Spinal cord (tissue), 10 donors: Measurements from ENCODE around the gene LYPD1. TPM values are rescaled to one million over a fixed set of nuclear protein-coding genes. Genes with fewer than 3 reads are reported as not detected.

Experiments
- DNase-seq, 6 donors: peaks; one replicate each; pipeline versions ENCODE4 v3.0.0 to v3.0.0-alpha.2; 2013 to 2015; ENCODE audit warnings: low spot score in 6 of 6, low read depth in 4 of 6
- H3K27ac ChIP-seq: one replicate; pipeline ENCODE4 v1.5.1; 2013; ENCODE audit warnings: low read depth, low read length, control low read depth
- H3K27me3 ChIP-seq: one replicate; pipeline ENCODE4 v1.6.1; 2013; ENCODE audit warnings: low read length; ENCODE audit not compliant: control insufficient read depth, insufficient read depth
- H3K36me3 ChIP-seq: one replicate; pipeline ENCODE4 v1.6.1; 2013; ENCODE audit warnings: low read length; ENCODE audit not compliant: control insufficient read depth, insufficient read depth
- H3K4me1 ChIP-seq: one replicate; pipeline ENCODE4 v1.6.1; 2013; ENCODE audit warnings: low read length; ENCODE audit not compliant: control insufficient read depth, insufficient read depth
- H3K4me3 ChIP-seq: one replicate; pipeline ENCODE4 v1.5.1; 2013; ENCODE audit warnings: low read depth, low read length, control low read depth
- H3K9me3 ChIP-seq: one replicate; pipeline ENCODE4 v1.6.1; 2013; ENCODE audit warnings: low read length; ENCODE audit not compliant: control insufficient read depth, insufficient read depth
- WGBS: methylation state at CpG from one replicate; pipeline ENCODE4 v1.1.5; 2013; ENCODE audit warnings: missing lambda C conversion rate; ENCODE audit not compliant: insufficient coverage; 5-methylcytosine and 5-hydroxymethylcytosine counted together
- polyA plus RNA-seq, 2 donors: library from polyadenylated mRNA; unstranded; fragments of 120-200 nt; gene quantifications; one replicate each; pipeline ENCODE4 v1.2.1, GENCODE V29; 2013; ENCODE audit not compliant: insufficient read length in 2 of 2
- total RNA-seq, 2 donors: library from RNA; depleted of rRNA in 1 of 2; stranded (reverse); fragments of 120-200 nt in 1 of 2; fragments of >200 nt in 1 of 2; gene quantifications; one replicate each; pipeline versions ENCODE4 v1.2.3 to v1.2.4, GENCODE V29; 2013 to 2014
- donor health status: healthy.

The LYPD1 gene
- total and polyA plus RNA-seq, 4 donors, result 50.9 to 158 (median 93.6) TPM

DNA sequence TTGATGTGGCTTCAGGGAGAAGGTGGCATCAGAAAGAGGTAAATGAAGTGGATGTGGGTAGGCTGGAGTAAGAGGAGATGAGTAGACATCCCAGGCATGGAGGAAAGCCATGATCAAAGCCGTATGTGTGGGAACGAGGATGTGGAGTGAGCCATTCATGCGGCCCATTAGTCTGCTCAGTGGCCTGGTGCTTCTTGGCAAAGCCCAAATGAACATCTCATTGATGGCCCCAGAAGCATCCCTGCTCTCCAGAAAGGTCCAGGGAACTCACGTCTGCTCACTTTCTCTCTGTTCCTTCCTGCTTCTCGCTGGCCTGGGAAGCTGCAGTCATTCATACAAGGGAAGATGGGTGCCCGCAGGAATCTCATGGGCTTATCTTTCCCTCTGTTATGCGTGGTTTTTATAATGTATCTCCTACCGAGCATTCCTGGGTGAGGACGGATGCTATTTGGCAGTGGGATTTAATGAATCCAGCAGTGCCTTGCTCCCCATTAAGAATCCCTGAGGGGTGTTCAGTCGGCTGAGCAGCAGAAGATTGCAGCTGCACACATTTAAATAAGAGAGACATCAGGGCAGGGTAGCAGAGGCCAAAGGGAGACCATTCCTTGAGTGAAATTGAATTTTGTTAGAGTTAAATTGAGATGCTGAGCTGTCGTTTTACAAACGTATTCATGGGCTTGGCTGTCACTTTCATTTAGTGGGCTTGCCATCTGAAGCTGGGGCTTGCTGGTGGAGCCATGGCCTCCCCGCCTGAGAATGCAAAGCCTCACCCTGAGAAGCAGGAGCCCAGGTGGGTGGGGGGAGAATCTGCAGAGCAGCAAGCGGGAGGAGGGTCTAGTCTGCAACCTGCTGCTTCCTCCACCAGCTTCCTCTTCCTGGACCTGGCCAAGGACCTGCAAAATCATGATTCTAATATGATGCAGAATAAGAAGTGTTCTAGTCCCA lies 64.5 kb downstream of the LYPD1 start:
- no peak overlapping the region for H3K27ac ChIP-seq
- 64% methylated on average over 10 of the region's 14 CpGs for WGBS
- no peaks in the 10 kb centered on the region for H3K36me3 ChIP-seq
- peaks cover 11% of the 10 kb centered on the region for H3K4me1 ChIP-seq
- H3K27me3 ChIP-seq, result no peaks in the 10 kb centered on the region
- no peaks in the 10 kb centered on the region for H3K9me3 ChIP-seq
- no peak overlapping the region for H3K4me3 ChIP-seq
- peak in 1 of 6 donors; percentile 80 for DNase-seq

GRCh38 chr2:132604561-132604960 lies 65.4 kb downstream of the LYPD1 start:
- H3K27me3 ChIP-seq, result no peaks in the 10 kb centered on the region
- no peak for DNase-seq
- no peaks in the 10 kb centered on the region for H3K9me3 ChIP-seq
- peaks cover 8% of the 10 kb centered on the region for H3K4me1 ChIP-seq
- no peak overlapping the region for H3K4me3 ChIP-seq
- H3K36me3 ChIP-seq, result no peaks in the 10 kb centered on the region
- no CpG with 5 or more reads among the region's 1 CpG for WGBS
- H3K27ac ChIP-seq, result no peak overlapping the region

- Histone ChIP-seq H3K27ac (no peak overlapping the region), H3K4me1 (peaks cover 9% of the 10 kb centered on the region), H3K9me3 (no peaks in the 10 kb centered on the region), H3K27me3 (no peaks in the 10 kb centered on the region), H3K36me3 (no peaks in the 10 kb centered on the region), H3K4me3 (no peak overlapping the region)
- DNase-seq, result no peak
- 96% methylated on average over 3 of the region's 4 CpGs for WGBS
Measured at GRCh38 chr2:132599556-132599955, 70.4 kb downstream of the LYPD1 start.

DNA sequence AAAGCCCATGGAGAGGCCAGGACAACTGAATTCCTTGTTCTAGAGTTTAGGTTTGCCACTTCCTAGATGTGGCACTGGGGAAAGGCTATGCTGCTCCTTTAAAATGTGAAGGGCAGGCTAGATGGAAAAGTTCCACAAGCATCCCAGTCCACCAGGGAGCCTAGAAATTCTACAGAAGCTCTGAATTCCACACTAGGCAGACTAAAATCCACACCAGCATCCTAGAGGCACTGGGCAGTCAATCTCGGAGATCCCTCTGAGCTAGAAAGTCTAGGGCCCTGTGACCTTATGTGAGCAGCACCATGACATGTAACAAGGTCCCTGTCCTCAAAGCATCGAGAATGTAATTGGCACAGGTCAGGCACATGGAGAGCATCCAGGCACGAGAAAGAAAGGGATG lies 71.5 kb downstream of the LYPD1 start:
- Histone ChIP-seq H3K27me3 (no peaks in the 10 kb centered on the region), H3K27ac (no peak overlapping the region), H3K4me1 (peaks cover 9% of the 10 kb centered on the region), H3K9me3 (no peaks in the 10 kb centered on the region), H3K36me3 (no peaks in the 10 kb centered on the region), H3K4me3 (no peak overlapping the region)
- WGBS, result 100% methylated on average over 1 of the region's 3 CpGs
- DNase-seq, result no peak

DNA sequence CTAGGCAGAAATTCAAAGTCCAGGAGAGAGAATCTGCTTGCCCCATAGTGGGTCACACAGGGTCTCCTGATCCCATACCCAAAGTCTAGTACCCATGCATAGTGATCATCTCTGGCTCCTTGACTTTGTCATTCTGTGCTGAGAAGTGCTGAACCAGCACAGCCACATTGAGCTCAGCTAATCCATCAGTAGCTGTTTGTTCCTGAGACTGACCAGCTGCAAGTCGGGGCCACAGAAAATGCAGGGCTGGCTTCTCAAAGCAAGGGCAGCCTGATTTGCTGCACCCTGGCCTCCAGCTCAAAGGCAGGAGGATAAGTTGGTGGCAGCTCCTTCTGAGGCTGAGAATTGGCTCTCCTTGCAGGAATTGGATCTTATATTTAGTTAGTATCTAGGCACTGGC lies 72.2 kb downstream of the LYPD1 start:
- Histone ChIP-seq H3K4me1 (peaks cover 9% of the 10 kb centered on the region), H3K4me3 (no peak overlapping the region), H3K36me3 (no peaks in the 10 kb centered on the region), H3K27ac (no peak overlapping the region), H3K9me3 (no peaks in the 10 kb centered on the region), H3K27me3 (no peaks in the 10 kb centered on the region)
- WGBS, result 89% methylated on average over 1 of the region's 1 CpG
- no peak for DNase-seq

DNA sequence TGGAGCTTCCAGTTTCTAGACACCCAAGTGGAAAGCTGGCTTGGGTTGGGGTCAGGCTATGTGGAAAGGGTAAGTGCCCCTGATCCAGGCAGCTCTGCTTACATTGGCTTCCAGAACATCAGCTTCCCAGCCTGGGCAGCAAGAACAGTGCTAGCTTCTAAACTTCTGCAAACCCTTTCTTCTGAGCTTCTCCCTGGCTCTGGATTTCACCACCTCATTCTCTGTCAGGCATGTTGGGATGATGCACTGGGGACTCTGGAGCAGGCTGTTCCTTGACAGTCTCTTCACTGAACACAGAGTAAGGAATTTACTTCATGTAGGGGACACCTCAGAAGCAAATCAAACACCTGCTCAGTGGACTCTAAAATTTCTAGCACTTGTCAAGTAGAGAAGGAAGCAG lies 72.8 kb downstream of the LYPD1 start:
- Histone ChIP-seq H3K4me3 (no peak overlapping the region), H3K27me3 (no peaks in the 10 kb centered on the region), H3K9me3 (no peaks in the 10 kb centered on the region), H3K36me3 (no peaks in the 10 kb centered on the region), H3K27ac (no peak overlapping the region), H3K4me1 (peaks cover 9% of the 10 kb centered on the region)
- no peak for DNase-seq

DNA sequence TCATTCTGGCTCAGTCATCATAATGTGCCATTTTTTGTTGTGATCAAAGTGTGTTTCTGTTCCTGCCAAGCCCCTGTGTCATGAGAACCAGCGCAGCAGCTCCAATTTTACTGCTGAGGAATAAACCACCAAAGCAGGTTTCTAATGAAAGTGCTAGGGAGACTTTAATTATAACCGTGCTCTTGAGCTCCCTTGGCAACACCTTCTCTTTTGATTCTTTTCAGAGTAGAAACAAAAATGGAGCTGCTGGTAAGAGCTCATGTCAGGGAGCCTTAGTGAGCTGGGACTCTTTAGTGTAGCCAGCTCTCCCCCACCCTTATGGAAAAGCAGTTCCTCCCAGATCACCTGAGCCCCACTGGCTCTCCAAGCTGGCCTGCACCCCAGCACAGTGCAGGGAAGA lies 74.3 kb downstream of the LYPD1 start:
- H3K36me3 ChIP-seq, result no peaks in the 10 kb centered on the region
- 52% methylated on average over 2 of the region's 2 CpGs for WGBS
- DNase-seq, result peak in 2 of 6 donors; percentile 49 to 66
- peak overlapping the region; percentile 49 for H3K27ac ChIP-seq
- H3K4me1 ChIP-seq, result peaks cover 9% of the 10 kb centered on the region
- no peak overlapping the region for H3K4me3 ChIP-seq
- no peaks in the 10 kb centered on the region for H3K9me3 ChIP-seq
- H3K27me3 ChIP-seq, result no peaks in the 10 kb centered on the region

- H3K27ac ChIP-seq, result peak overlapping the region; percentile 49
- no peak overlapping the region for H3K4me3 ChIP-seq
- no peaks in the 10 kb centered on the region for H3K9me3 ChIP-seq
- H3K4me1 ChIP-seq, result peaks cover 11% of the 10 kb centered on the region
- no peaks in the 10 kb centered on the region for H3K36me3 ChIP-seq
- H3K27me3 ChIP-seq, result no peaks in the 10 kb centered on the region
- no peak for DNase-seq
- WGBS, result 97% methylated on average over 3 of the region's 6 CpGs
Measured at GRCh38 chr2:132595186-132595585, 74.8 kb downstream of the LYPD1 start.
